Measurements from ENCODE around the gene PIEZO2.
"Not testable (repeated sequence)": the region's sequence is repeated elsewhere in the genome, so short reads cannot be mapped to it uniquely, and the experiment has no call there.

PIEZO2 gene

DNA sequence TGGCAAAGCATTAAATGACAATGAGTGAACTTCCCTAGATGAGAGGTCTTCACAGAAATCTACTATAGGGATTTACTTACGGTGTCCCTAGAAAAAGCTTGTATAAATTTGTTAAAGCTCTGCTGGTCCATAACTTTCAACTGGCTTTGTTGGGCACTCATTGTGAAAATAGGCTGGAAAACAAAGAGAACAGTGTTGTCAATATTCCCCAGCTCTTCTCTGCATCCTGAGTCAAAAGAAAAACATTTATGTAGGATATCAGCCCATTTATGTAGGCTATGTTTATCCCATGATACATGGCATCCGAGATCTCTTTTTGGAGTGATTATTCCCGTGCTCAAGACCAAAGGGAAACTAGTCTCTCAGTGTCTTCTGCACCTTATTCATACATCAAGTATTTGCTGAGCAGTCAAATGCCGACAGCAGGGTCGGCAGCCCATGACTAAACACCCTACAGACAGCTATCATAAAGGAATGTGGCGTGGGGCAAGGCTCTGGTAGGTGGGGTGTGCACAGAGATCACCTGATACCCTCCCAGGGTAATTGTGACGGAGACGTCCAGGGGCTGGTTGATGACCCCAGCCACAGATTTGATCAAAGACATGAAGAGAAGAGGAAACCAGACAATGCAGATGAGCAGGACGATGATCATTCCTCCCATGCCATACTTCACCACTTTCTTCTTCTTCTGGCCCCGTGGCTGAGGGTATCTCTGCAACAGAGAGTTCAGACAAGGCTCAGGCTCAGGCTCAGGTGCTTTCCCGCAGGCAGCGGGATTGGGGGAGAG lies 467.6 kb downstream of the PIEZO2 start:
- no peak for DNase-seq (ENCODE audit: low spot score)

DNA sequence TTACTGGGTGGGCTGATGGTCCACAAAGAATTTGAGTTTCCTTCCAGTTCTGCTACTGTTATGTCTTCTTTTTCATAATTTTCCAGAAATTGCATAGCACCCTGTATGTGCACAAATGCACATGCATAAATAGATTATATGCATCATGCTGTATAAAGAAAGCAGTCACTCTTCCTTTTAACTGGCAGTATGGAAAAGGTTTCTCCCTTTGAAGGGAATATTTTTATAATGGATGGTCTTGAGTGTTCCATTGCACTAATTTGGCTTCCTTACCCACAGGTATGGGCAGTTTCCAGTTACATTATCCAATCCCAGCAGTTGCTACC lies 469.1 kb downstream of the PIEZO2 start:
- DNase-seq (ENCODE audit: low spot score): no peak

DNA sequence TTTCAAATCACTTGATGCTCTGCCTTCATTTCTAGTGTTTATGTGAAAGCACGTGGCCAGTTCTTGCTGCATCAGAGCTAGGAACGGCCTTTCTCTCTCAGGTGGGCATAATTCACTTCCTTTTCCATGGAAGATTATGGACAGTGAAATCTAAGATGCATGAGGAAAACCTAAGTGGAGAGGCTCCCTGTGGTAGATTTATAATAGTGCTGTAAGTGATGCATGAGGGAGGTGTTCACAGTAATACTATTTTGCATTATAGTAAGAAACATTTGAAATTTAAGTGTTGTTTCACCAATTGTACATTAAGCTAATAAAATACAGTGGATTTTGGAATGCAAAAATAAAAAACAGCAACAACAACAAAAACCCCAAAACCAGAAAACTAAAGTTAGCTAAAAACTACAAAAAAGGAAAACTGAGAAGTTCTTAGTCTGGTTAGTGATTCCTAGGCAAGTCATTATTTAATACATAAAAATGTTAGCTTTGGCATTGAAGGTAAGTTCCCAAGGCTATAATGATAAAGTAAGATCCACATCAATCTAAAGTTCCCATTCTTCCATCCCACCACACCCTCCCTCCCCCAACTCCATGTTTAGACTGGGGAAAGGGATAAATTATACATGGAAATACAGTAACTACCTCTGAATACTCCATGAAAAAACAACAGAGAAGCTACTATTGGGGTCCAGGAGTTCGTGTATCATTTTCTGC lies 469.7 kb downstream of the PIEZO2 start:
- DNase-seq (ENCODE audit: low spot score): no peak

DNA sequence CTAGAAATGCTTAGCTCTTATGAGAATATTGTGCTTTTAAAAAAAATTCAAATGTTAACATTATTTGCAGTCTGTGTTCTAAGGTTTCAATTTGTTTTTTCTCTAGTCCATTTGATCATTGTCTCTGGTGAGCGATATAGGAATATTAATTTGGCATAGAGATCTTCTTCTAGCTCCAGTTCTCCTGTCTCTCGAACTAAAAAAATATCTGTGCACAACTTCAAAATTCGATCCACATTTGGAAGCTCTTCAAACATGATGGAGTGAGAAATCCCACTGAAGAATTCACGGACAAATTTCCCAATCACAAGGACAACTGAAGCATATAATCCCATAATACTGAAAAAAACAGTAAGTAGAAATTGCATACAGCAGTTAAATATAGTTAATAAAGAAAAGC lies 477.9 kb downstream of the PIEZO2 start:
- DNase-seq (ENCODE audit: low spot score): no peak

DNA sequence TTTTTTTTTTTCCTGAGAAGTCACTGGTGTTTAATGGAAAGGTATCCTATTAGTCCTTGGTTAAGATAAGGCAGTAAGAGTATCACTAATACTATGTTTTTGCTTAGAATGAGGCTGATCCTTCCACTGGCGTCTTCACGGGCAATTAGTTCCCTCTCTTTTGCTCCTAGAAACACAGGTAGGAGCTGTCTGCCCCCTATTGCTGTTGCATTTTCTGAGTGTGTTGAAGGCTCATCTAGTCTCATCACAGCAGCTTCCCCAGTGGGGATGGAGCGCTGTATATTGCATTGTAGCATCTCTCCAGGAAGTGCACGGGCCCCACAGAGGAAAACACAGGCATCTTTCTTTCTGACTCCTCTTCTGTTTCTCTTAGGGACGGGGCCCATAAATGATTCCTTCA lies 478.5 kb downstream of the PIEZO2 start:
- no peak for DNase-seq (ENCODE audit: low spot score)

DNA sequence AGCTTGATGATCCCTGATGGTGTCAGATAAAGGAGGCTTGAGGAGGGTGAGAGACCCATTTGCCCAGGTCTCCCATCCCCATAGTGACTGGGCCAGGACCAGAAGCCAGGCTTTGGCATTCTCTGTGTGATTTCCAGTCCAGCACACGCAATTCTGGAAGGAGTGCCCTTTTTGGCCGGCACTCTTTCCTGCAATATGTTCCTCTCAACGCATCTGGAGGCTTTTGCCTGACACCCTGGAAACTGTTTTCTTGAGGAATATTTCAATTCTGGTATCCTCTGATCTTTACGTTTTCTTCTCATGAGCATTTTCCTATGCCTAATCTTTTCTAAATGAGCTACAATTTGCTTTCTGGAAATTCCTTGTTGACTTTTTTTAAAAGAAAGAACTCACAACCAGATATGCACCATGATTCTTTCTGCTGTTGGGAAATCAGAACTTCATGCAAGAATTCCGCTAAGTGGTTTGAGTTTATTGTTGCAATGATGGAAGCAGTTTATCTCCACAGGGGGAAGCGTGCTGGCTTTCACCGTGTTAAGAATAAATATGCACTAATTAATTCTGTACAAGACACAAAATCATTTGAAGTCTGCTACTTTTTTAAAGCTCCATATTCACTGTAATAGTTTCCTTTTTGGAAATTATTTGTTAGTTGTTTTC lies 479.8 kb downstream of the PIEZO2 start:
- DNase-seq (ENCODE audit: low spot score): no peak

DNA sequence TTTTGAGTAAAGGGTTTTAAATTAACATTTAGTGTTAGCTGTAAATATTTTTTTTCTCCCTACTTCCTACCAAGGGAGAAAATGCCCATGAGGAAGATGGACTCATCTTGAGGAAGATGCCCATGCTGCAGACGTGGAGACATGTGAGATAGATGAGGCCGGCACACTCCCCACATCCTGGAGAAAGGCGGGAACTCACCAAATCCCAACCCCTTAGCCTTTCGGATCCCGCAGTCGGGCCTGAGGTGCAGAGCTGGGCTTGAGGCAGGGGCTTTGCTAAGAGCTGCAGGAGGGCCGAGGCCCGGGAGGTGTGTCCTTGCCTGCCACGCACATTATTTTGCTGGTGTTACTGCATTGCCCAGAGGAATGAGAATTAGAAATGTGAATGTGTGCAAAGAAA lies 485.6 kb downstream of the PIEZO2 start:
- DNase-seq (ENCODE audit: low spot score): no peak

DNA sequence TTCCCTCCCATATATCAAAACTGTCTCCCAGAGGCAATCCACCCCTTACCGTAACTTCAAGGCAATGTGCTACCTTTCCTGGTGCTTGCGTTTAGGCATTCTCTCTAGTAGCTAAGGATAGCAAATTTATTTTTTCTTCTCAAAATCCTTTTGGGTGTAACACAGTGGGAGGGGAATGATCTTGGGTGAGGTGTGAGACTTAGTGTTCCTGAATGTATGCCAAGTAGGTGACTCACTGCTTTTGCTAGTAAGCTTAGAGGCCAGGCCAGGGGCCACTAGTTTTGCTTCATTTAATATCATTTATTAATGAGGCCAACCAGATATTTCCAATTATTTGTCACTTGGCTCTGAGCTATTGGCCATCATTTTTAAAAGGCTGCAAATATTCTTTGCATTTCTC lies 488.1 kb downstream of the PIEZO2 start:
- no peak for DNase-seq (ENCODE audit: low spot score)

DNA sequence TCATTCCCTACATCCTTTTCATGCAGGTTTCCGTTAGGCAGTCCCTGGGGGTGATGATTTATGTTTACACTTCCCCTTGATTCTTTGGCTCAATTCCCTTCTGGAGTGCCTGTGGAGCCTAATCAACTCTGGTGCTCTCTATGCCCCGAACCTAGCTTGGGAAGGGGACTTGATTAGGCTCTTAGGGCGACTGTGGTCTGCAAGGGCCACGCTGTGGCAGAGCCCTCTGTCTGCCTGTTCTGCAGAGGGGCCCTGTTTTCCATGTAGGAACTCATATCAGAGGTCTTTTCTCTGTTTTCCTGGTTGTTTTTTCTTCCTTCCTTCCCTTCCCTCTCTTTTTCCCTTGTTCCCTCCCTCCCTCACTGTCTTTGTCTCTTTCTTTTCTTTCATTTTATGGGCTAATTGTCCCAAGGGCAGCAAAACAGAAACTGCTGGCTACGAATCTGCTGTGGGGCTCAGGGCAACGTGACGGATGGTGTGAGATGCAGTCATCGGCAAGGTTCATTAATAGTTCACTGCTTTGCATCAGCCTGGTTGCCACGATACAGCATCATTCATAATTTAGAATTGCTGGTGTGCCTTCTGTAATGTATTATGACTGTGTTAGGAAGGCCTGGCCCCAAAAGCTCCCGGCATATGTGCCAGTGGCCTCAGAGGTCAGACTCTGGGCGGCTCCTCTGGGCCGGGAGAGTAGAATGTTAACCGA lies 489.0 kb downstream of the PIEZO2 start:
- DNase-seq (ENCODE audit: low spot score): no peak

DNA sequence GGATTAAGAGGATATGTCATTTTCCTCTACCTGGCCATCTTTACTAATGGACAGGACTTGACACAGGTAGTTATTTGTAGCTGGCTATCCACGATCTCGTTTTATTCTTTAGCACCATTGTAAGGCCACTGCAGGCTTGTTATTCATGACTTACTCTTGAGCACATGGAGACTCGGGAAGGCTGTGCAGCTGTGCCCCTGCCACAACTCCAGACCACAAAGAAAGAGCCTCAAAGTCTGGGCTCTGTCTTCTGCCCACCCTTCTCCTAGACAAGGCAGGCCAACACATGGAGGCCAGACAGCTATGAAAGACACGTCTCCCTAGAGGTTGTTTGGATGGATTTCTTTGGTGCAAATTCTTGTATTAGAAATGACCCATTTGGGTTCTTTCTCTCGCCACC lies 489.8 kb downstream of the PIEZO2 start:
- DNase-seq (ENCODE audit: low spot score): no peak

DNA sequence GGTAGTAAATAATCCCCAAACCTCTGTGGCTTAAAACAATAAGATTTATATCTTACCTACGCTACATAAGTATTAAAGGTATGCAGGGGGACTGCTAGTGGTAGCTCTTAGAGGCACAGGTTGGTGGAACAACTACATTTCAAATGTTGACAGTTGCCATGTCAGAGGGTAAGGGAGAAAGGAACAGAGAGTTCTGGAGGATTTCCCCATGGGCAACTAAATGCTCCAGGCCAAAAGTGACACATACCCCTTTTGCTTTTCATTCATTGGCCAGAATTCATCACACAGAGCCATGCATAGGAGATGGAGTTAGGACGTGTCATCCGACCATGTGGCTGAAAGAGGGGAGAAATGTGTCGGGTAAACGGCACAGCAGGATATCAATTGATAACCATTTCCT lies 490.4 kb downstream of the PIEZO2 start:
- no peak for DNase-seq (ENCODE audit: low spot score)

DNA sequence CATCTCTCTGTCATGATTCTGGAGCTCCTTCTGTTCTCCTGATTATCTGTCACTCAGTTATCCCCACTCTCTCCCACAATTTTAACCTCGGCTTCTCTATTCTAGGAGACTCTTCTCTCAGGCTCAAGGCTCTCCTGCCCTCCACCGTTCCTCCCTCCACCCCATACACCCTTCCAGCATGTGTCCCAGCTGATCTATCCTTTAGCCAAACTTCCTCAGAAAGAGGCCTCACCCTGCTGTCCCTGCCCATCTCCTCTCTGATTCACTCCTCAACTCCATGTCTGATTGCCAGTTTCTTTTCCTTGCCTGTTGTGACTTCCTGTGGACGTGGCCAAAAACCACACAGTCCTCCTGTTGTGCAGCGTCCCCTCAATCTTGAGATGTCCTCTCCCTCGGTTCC lies 505.4 kb downstream of the PIEZO2 start:
- not testable (repeated sequence) for DNase-seq (ENCODE audit: low spot score)

DNA sequence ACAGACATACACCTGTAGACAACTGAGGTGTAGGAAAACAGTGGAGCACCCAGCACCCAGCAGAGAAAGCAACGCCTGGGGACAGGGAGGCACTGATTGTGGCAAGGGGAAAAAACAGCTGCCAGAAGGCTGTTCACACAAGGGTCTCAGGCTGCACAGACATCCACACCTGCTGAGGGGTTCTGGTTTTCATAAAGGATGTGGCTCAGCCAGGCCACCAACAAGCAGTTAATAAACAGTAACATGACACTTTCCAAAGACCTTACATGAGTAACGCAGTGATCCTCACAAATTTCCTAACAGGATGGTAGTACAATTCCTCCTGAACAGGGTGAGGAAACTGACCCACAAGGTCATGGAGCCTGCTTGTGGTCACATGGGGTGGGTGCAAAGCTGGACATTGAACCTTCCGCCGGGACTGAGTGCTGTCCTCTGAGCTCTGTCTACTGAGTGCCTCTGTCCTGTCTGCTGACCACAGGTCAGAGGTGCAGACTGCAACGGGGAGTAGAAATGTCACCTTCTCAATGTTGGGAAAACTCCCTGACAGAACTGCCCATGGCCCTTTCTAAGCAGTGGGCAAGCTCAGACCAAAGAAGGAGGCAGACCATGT lies 506.3 kb downstream of the PIEZO2 start:
- not testable (repeated sequence) for DNase-seq (ENCODE audit: low spot score)

DNA sequence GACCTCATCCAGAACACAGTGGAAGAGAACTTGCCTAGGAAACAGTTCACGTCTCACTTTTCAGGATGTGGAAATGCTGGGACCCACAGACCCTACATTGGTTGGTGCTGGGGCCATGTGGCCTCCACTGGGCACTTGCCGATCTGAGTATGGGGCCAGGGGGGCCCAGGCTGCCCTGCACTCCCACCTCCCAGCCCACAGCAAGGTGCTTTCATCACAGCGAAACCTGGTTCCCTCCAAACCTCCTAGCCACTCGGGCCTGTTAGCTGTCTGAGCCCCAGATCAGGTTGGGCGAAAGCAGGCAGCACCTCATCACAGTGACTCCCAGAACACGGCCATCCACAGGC lies 510.9 kb downstream of the PIEZO2 start:
- not testable (repeated sequence) for DNase-seq (ENCODE audit: low spot score)

DNA sequence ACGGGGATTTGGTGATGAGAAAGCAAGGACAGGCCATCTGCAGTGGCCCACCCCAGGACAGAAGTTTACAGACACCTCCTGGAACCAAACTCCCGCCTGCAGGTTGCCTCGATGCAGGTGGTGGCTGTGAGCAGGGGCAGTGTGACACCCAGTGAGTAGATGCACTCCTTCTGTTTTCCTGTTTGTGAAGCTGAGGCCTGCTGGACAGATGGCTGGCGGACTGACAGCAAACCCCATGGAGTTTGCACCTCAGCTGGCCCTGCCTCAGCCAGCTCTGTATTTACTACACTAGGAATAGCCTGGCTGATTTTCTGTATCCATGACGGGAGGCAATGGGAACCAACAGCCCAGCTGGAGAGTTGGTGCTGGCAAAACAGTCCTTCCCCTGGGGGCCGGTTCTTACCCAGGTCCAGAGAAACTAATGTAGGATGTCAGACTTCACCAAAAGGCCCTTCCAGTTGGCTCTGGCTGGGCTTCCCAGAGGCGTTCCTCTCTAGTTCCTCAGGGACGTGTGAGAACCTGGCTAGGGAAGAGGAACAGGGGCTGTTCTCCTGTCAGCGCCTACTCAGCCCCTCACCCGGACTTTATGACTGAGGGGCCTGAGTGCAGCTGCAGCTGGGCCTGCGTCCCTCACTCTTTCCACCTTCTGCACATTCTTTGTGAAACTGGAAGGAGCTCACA lies 511.4 kb downstream of the PIEZO2 start:
- DNase-seq (ENCODE audit: low spot score): not testable (repeated sequence)

DNA sequence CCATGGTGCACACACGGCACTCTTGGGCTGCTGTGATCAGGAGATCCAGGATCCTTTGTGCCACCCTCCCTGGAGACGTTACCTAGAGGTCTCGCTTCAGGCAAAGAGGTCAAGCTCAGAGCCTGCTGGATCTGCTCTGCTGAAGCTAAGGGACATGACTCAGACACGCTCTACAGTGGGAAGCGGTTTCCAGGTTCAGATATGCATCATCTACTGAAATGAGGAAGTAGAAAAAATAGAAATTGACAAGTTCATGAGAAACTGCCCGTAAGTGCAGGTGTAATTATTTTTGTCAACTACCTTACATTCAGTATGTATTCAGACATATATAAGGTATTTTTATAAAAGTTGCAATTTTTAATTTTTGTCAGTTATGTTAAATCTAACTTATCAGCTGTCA lies 520.3 kb downstream of the PIEZO2 start:
- DNase-seq (ENCODE audit: low spot score): not testable (repeated sequence)

DNA sequence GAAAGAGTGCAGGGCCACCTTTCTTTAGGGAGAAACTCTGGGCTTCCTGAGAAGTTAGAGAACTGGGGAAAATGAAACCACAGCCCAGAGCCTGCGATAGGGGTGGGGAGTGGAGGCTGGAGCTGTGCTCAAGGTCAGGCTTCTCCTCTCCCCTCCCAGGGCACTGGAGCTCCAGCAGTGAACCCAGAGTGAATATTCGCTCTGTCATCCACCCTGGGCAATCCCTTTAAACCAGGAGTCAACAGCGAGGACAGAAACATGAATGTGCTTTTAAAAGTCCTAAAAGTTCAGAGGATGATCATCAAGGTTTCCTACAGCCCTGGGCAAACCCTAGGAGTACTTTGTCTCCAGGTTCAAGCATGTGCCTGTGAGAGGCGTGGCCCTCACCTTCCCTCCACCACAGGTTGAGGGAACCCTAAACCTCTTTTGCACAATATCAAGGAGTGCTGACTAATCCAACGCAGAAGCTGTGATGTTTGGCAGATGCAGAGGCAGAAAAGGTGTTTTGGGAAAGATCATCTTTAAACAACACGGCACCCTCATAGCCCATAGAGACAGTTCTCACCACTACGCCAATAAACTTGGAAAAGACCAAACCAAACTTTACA lies 522.7 kb downstream of the PIEZO2 start:
- not testable (repeated sequence) for DNase-seq (ENCODE audit: low spot score)

DNA sequence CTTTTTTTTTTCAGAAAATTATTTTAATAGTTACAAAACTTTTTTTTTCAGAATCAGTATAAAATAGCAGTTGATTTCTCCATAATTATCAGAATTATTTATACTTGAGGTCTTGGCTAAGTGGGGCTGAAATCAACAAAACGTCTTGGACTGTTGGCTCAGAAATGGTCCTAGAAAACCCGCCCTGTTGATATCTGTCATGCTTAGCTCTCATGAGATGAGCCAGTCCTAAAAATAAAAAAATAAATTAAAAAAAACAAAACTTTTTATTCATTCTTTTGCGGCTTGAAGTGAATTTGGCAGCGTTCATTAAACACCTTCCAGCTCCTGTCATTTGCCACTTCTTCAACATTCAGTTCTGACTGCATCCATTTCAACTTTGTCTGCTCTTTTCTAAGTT lies 525.8 kb downstream of the PIEZO2 start:
- DNase-seq (ENCODE audit: low spot score): not testable (repeated sequence)

DNA sequence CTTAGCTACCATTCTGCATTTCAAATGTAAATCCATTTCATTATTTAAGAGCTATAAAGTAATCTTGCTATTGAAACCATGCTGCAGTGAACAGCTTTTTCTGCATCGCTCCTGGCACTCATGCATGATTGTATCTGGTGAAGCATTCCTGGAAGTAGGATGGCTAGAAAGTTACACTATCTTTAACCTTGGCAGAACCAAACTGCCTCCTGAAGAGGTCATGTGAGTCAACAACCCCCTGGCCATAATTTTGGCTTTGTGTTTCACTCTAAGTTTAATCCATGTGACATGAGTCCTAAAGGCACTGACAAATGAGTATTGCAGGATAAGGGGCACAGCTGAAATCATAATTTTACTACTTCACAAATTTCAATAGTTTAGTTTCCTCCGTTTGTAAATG lies 526.4 kb downstream of the PIEZO2 start:
- not testable (repeated sequence) for DNase-seq (ENCODE audit: low spot score)

DNA sequence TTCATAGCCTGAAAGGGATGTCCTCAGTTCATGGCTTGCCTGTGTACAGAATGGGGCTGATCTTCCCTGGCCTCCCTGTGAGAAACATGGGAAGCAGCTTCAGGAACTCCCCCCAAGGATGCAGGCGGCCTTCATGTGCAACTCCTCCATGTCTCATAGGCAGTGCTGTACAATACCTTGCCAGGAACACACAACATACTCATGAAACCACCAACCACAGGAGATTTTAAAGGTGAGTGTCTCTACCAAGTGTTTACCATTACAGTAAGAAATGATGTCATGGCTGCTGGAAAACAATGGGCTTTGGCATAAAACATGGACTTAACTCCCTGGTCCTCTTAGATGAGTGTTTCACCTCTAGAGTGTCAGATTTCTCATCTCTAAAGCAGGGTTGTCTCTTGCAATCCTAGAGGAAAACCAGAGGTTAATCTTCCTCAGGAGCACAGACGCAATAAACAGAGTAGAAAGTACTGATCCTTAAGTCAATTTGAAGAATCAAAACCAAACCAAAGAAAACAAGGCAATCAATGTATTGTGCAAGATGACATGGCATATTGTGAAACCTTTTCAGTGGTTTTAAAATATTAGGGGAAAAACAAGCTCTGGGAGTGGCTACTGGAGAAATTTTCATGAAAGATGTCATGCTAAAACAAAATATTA lies 528.6 kb downstream of the PIEZO2 start:
- DNase-seq (ENCODE audit: low spot score): peak; percentile 31

All from HuH-7 (cell line).